RPMI8226 (cell line): ENCODE results near the gene GFY.
"Not testable (repeated sequence)": the region's sequence is repeated elsewhere in the genome, so short reads cannot be mapped to it uniquely, and the experiment has no call there.

Source experiments
- DNase-seq: peaks from one replicate; pipeline ENCODE4 v3.0.0-alpha.2; 2015

GFY gene

GRCh38 chr19:49444100-49444700, 19.0 kb downstream of the GFY start:
- not testable (repeated sequence) for DNase-seq

GRCh38 chr19:49445997-49446396, 20.8 kb downstream of the GFY start:
- DNase-seq: no peak

- DNase-seq: no peak
Observed at GRCh38 chr19:49447485-49448431, 22.6 kb downstream of the GFY start.

DNA sequence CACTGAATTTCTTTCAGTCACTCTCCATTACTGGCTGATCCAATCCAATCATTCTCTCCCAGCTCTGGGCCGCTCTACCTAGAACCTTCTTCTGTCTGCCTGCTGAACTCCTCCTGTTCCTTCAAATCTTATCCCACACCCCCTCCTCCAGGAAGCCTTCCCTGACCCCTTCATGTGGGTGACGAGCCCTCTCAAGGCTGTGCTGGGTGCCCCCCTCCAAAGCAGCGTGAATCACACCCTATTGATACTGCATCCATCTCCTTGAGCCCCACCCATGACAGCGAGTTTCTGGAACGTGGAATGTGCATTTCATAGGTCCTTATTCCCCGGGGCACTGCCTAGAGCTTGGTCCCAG, 23.2 kb downstream of the GFY start:
- no peak for DNase-seq

- no peak for DNase-seq
Observed at GRCh38 chr19:49450405-49450804, 25.2 kb downstream of the GFY start.

DNA sequence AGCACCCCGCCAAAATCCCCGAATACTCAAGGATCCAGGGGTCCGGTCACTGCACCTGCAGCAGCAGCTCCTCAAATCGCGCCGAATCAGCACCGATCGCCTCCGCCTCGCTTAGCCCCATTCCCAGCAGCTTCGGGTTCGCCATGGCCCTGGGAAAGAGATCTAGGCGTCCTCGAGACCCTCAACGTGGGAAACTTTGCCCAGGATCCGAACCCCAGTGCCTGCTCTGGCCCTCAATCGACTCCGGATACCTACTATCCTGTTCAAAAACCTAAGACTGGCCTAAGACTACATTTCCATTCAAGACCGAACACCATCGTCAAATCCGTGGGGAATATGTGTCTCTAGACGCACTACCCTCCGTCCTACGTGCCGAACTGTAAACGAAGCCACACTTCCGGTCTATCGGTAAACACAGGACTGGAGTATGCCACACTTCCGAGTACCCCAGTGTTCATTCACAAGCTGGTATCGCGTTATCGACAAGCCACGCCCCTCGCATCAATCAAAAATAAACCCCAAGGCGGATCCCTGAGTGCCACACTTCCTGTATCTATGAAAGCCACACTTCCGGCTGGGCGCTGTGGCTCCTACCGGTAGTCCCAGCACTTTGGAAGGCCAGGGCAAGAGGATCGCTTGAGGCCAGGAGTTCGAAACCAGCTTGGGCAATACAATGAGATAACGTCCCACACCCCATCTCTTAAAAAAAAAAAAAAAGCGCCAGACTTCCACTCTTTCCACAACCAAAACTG, 26.4 kb downstream of the GFY start, which contains the start of gene PIH1D1:
Gene PIH1D1, minus strand, starts transcription at position 385 of the 752 bp plus-strand sequence. Its CDS starts 240 bp downstream, at position 145.
- peak; percentile 96 for DNase-seq

DNA sequence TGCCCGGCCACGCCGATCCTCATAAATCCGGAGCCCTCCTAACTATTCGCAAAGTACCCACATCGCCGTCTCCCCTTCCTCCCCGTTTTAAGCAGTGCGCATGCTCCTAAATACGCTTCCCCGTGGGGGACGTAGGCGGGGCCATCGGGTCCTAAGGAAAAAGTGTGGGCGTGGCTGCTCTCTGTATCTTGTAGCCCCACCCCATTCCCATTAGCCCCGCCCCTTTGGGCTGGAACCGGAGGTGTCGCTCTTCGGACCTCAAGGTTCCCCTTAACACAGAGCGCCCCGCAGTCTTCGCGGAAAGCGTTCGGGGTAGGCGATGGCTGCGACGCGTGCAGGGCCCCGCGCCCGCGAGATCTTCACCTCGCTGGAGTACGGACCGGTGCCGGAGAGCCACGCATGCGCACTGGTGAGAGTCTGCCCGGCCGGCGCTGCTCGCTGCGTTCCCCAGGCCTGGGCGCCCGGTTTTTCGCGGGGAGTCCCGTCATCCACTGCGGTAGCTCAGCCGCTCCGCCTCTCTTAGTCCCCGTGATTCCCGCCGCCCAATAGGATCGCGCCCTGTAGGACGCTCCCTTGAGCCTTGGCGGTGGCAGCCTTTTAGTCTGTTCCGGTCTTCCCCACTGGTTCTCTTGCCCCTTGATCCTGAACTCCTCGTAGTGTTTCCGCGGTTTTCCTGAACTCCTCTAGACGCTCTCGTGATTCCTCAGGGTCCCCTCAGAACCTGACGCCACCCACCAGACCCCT, 28.0 kb downstream of the GFY start, which contains the start of gene ALDH16A1:
Gene ALDH16A1, plus strand, starts transcription at position 213 of the 744 bp plus-strand sequence. Its CDS starts 107 bp downstream, at position 320.
- peak; percentile 95 for DNase-seq

DNA sequence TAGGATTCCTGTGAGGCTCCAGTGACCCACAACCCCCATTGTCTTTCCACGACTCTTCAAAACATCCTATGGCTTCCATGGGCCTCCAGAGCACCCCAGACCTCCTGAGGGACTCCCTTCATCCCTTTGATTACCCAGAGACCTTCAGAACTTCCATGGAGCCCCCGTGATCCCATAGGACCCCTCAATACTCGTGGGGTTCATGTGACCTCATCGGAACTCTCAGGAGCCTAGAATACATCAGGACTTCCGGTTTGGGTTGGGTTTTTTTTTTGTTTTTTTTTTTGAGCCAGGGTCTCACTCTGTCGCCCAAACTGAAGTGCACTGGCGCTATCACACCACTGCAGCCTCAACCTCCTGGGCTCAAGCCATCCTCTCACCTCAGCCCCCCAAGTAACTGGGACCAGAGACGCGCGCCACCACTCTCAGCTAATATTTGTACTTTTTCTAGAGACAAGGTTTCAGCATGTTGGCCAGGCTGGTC, 28.6 kb downstream of the GFY start:
- no peak for DNase-seq

DNA sequence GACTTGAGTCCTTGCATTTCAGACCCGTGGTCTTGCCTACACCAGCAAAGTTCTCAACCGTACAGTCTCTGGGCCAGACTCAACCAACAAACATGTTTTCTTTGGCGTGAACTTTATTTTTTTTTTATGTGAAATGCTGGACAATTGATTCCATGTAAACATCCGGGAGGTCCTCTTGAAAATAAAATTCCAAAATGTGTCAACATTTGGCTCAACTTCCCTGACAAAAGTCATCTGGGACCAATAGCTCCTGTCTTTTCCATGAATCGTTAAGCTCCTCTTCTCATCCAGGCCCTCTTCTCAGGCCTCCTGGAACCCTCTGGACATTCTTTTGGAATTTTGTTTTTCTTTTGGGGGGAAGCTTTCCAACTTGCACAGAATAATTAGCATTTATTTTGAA, 30.6 kb downstream of the GFY start:
- no peak for DNase-seq

DNA sequence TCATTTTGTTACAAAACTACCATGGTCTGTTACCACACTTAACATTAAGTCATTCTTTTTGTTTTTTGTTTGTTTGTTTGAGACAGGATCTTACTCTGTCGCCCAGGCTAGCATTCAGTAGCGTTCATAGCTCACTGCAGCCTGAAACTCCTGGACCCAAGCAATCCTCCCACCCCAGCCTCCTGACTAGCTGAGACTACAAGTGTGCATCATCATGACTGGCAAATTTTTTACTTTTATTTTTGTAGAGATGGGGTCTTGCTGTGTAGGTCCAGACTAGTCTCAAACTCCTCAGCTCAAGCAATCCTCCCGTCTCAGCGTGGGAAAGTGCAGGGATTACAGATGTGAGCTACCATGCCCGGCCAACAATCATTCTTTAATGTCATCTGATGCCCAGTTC, 31.1 kb downstream of the GFY start:
- no peak for DNase-seq

- peak; percentile 71 for DNase-seq
Observed at GRCh38 chr19:49458567-49458903, 33.3 kb downstream of the GFY start.

GRCh38 chr19:49459388-49459787, 34.2 kb downstream of the GFY start:
- DNase-seq: no peak

- DNase-seq: not testable (repeated sequence)
Observed at GRCh38 chr19:49461130-49461529, 35.9 kb downstream of the GFY start.

DNA sequence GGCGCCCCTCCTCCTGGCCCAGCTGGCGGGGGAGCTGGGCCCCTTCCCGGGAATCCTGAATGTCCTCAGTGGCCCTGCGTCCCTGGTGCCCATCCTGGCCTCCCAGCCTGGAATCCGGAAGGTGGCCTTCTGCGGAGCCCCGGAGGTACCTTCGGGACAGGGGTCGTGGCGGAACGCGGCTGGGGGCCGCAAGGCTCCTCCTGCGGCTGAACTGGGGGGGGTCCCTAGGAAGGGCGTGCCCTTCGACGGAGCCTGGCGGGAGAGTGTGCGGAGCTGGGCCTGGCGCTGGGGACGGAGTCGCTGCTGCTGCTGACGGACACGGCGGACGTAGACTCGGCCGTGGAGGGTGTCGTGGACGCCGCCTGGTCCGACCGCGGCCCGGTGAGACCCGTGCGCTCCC, 36.5 kb downstream of the GFY start:
- no peak for DNase-seq

DNA sequence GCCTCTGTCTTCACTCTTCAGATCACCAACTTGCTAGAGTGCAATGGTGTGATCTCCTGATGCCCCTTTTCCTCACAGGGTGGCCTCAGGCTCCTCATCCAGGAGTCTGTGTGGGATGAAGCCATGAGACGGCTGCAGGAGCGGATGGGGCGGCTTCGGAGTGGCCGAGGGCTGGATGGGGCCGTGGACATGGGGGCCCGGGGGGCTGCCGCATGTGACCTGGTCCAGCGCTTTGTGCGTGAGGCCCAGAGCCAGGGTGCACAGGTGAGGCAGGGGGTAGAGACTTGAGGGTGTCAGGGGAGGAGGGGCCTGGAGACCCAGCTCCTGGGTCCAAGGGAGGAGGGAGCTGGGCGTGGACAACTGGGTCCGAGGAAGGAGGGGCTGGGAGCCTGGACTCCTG, 37.3 kb downstream of the GFY start:
- no peak for DNase-seq

DNA sequence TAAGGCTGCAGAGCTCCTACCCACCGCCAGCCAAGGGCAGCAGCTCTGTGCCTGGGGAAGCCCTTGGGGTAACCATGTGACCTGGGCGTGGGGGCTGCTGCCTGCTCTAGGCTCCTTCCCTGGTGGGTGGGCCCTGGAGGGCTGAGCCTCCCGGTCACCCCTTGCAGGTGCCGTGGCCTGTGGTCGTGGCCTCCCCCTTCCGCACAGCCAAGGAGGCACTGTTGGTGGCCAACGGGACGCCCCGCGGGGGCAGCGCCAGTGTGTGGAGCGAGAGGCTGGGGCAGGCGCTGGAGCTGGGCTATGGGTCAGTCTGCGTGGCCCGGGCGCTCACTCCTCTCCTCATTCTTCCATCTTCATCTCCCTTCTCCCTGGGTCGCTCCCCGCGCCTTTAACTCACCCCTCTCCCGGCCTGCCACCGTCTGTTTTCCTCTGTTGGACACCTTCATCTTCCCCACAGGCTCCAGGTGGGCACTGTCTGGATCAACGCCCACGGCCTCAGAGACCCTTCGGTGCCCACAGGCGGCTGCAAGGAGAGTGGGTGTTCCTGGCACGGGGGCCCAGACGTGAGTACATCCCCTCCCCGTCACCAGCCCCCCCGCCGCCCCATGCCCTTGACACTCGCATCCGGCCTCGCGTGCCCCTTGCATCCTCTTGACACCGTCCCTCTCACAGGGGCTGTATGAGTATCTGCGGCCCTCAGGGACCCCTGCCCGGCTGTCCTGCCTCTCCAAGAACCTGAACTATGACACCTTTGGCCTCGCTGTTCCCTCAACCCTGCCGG, 39.0 kb downstream of the GFY start:
- DNase-seq: no peak

DNA sequence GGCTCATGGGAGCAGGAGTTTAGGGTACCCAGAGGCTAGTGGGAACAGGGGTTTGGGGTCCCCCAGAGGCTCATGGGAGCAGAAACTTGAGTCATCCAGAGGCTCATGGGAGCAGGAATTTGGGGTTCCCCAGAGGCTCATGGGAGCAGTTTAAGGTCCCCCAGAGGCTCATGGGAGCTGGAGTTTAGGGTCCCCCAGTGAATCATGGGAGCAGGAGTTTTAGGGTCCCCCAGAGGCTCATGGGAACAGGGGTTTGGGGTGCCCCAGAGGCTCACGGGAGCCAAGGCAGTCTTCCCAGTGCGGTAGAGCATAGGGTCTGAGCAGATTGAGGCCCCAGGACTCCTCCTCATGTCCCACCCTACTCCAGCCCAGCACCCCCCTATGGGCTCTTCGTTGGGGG, 40.2 kb downstream of the GFY start:
- no peak for DNase-seq

- no peak for DNase-seq
Observed at GRCh38 chr19:49468199-49468598, 43.0 kb downstream of the GFY start.

GRCh38 chr19:49468746-49469447, 43.7 kb downstream of the GFY start:
- peak; percentile 39 for DNase-seq

GRCh38 chr19:49469828-49470614, 44.8 kb downstream of the GFY start:
- no peak for DNase-seq
